ENCODE results near the gene PRCC. TPM values are rescaled to one million over a fixed set of nuclear protein-coding genes. Genes with fewer than 3 reads are reported as not detected.

The PRCC gene
- total RNA-seq, 8 experiments from 2014 or later: 35.4 to 73.4 (median 56.8) TPM

GRCh38 chr1:156797212-156797871 is 30.0 kb downstream of the PRCC start:
- peak; percentile 7 to 82 (median 56) for ATAC-seq (replicated peaks in 6 of 8)
- in situ Hi-C loops (cut with MboI; ENCODE audit: low pct_unique_long_range_greater_than_20kb in 2 of 9, low sequenced_read_pairs in 9 of 9, unreplicated experiment in 9 of 9): no loop called here
- no peaks in the 10 kb centered on the region for H3K4me1 ChIP-seq (replicated peaks in 1 of 2)
- no peak overlapping the region for H3K4me3 ChIP-seq
- no peak overlapping the region for H3K27ac ChIP-seq
- 20 to 100% (median 32%) methylated on average over 2 to 4 of the region's 4 CpGs; no CpG with 5 or more reads in 3 of the 10 experiments for WGBS, 10 experiments

DNA sequence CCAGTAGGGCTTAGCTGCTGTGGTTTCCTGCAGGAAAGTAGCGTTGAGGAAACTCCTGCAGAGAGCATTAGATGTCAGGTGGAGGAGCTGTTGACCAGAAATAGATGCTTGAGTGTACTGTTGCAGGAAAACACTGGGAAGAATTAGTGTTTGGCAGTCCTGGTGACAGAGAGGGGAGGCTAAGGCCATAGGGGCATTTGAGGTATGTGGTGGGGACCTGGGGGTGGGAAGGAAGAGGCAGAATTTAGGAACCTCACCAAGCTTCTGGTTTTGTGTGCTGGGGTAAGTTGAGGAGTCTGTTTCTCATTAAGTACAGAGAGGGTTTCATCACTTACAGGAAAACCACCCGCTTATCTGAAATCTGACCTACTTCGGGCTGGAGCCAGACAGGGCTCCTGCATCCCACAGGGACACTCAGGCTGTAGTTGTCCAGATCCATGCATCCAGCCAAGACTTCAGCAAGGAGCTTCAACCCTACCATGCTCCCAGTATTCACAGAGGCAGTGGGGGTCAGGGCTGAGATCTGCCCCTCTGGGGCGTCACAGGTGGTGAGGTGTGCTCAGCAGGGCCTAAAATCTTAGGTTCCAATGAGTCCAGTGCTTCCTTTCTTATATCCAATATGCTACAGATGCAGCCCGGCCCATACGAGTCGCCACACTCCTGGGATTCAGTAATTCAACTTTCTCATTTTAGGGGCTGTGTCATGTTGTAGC is 34.2 kb downstream of the PRCC start:
- 40 to 100% (median 80%) methylated on average over 1 to 6 of the region's 7 CpGs; no CpG with 5 or more reads in 3 of the 10 experiments for WGBS, 10 experiments
- in situ Hi-C loops (cut with MboI; ENCODE audit: low pct_unique_long_range_greater_than_20kb in 2 of 9, low sequenced_read_pairs in 9 of 9, unreplicated experiment in 9 of 9): no loop called here
- Histone ChIP-seq H3K4me1 (replicated peaks in 1 of 2) (no peaks in the 10 kb centered on the region), H3K27ac (no peak overlapping the region), H3K4me3 (no peak overlapping the region)
- peak in 2 of 8 experiments; percentile 6 to 65 for ATAC-seq (replicated peaks in 6 of 8)

DNA sequence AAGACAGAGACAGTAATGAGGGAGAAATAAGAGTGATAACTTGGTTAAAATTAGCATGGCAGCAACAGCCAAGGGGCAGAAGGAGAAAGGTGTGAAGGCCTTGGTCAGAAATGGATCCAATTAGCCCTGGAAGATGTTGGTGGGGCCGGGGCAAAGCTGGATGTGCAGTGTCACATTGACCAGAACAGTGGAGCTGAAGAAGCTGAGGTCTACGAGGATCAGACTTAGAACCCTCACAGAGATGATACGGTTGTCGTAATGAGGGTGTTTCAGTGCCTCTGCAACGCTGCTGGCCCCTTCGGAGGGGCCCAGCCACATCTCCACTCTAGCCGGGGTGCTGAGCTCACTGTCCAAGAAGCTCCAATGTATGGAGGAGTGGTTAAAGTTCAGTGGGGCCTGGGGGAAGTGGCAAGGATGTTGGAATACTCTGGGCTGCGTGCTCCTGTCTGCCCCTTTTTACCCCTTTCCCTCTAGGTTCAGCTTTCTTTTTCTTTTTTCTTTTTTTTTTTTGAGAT is 35.1 kb downstream of the PRCC start:
- H3K4me1 ChIP-seq (replicated peaks in 1 of 2): no peaks in the 10 kb centered on the region

DNA sequence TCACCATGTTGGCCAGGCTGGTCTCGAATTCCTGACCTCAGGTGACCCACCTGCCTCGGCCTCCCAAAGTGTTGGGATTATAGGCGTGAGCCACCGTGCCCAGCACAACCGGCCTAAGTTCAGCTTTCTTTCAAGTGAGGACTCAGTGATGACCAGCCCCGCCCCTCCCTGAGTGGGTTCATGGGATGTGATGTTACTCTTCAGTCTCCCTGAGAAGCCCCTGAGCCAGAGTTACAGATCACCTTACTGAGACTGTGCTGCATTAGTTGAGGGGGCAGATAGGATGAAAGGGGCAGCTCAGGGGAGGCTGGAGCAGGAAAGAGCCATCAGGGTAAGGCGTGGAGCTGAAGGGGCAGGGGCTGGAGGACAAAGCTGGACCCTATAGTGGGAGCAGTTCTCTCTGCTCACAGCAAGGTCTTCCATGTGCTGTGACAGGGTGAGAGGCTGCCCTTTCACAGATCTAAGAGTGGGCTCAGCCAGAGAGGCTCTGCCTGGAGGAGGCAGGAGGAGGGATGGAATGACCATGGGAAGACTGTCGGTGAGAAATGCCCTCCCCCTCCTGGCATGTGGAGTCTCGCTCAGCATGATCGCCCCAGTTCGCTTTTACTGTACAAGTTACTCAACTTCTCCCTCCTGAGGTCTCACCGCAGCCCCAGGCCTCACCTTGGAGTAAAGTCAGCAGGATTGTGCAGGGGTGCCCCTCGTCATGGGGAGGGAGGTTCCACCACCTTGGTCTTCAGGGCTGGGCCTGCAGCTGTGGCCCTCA is 35.9 kb downstream of the PRCC start:
- 72 to 100% (median 90%) methylated on average over 1 to 12 of the region's 13 CpGs; no CpG with 5 or more reads in 4 of the 10 experiments for WGBS, 10 experiments
- no peak for ATAC-seq (replicated peaks in 6 of 8)
- in situ Hi-C loops (cut with MboI; ENCODE audit: low pct_unique_long_range_greater_than_20kb in 2 of 9, low sequenced_read_pairs in 9 of 9, unreplicated experiment in 9 of 9): no loop called here
- Histone ChIP-seq H3K4me1 (replicated peaks in 1 of 2) (no peaks in the 10 kb centered on the region), H3K4me3 (no peak overlapping the region), H3K27ac (no peak overlapping the region)

More for the DNA sequence above, 35.1 kb downstream of the PRCC start:
- 75 to 100% (median 95%) methylated on average over 1 to 8 of the region's 8 CpGs; no CpG with 5 or more reads in 3 of the 10 experiments for WGBS, 10 experiments
- no peak overlapping the region for H3K27ac ChIP-seq
- H3K4me3 ChIP-seq: no peak overlapping the region
- in situ Hi-C loops (cut with MboI; ENCODE audit: low pct_unique_long_range_greater_than_20kb in 2 of 9, low sequenced_read_pairs in 9 of 9, unreplicated experiment in 9 of 9): no loop called here
- ATAC-seq (replicated peaks in 6 of 8): no peak

DNA sequence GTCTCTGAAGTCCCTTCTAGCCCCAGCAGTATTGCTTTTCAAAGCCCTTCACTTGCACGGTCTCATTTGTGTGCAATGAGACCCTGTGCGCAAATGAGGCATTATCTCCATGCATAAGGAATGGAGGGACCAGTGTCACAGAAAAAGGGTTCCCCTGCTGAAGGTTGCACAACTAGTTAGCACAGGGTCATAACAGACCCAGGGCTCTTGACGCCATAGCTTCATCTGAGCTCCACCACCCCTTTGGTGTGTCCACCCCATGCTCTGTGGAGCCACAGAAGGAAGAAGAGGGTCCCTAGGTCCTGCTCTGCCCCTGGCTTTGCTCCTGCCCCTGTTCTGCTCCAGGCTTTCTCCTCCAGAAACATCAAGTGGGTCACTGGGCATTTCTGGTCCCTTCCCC is 36.7 kb downstream of the PRCC start:
- in situ Hi-C loops (cut with MboI; ENCODE audit: low pct_unique_long_range_greater_than_20kb in 2 of 9, low sequenced_read_pairs in 9 of 9, unreplicated experiment in 9 of 9): no loop called here
- Histone ChIP-seq H3K4me3 (no peak overlapping the region), H3K4me1 (replicated peaks in 1 of 2) (no peaks in the 10 kb centered on the region), H3K27ac (no peak overlapping the region)
- no peak for ATAC-seq (replicated peaks in 6 of 8)
- WGBS, 10 experiments: 67 to 100% (median 78%) methylated on average over 1 to 3 of the region's 3 CpGs; no CpG with 5 or more reads in 5 of the 10 experiments

GRCh38 chr1:156804572-156805243 is 37.4 kb downstream of the PRCC start:
- in situ Hi-C loops (cut with MboI; ENCODE audit: low pct_unique_long_range_greater_than_20kb in 2 of 9, low sequenced_read_pairs in 9 of 9, unreplicated experiment in 9 of 9): no loop called here
- ATAC-seq (replicated peaks in 6 of 8): peak in 5 of 8 experiments; percentile 50 to 88 (median 61)

DNA sequence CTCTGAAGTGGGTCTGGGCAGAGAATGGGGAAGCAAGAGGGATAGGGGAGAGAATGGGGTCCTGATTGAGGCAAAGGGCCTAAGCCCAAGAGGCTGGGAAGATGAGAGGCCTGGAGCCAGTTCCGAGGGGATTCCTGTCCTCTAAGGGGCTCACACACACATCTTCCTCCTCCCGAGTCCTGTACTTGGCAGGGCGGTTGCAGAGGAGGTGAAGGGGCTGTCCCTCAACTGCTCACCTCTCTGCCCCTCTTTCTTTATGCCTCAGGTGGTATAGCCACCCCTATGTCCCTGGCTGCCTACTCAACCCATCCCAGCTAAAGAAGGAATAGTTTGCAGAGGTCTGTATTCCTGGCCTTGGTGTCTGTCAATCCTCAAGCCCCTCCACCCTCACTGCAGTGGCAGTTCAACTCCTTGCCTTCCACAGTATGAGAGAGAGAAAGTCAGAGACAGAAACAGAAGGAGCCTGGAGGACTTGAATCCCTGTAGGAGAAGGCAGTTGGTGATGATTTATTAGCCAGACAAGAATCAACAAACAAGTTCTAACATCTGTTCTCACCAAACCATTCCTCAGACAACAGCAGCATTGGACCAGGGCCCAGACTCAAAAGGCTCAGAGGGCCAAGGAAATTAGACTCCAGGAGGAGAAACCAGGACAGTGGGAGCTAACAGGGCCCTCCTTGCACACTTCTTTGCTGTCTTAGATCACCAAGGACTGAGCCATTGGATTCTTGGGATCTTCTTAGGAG is 38.6 kb downstream of the PRCC start:
- WGBS, 10 experiments: 88 to 100% methylated on average over 3 of the region's 3 CpGs; no CpG with 5 or more reads in 8 of the 10 experiments
- peak in 1 of 8 experiments; percentile 18 for ATAC-seq (replicated peaks in 6 of 8)
- H3K27ac ChIP-seq: no peak overlapping the region

More at GRCh38 chr1:156804572-156805243, 37.4 kb downstream of the PRCC start:
- 55 to 81% (median 62%) methylated on average over 2 to 6 of the region's 6 CpGs; no CpG with 5 or more reads in 7 of the 10 experiments for WGBS, 10 experiments
- H3K4me1 ChIP-seq (replicated peaks in 1 of 2): no peaks in the 10 kb centered on the region
- H3K27ac ChIP-seq: no peak overlapping the region
- no peak overlapping the region for H3K4me3 ChIP-seq

DNA sequence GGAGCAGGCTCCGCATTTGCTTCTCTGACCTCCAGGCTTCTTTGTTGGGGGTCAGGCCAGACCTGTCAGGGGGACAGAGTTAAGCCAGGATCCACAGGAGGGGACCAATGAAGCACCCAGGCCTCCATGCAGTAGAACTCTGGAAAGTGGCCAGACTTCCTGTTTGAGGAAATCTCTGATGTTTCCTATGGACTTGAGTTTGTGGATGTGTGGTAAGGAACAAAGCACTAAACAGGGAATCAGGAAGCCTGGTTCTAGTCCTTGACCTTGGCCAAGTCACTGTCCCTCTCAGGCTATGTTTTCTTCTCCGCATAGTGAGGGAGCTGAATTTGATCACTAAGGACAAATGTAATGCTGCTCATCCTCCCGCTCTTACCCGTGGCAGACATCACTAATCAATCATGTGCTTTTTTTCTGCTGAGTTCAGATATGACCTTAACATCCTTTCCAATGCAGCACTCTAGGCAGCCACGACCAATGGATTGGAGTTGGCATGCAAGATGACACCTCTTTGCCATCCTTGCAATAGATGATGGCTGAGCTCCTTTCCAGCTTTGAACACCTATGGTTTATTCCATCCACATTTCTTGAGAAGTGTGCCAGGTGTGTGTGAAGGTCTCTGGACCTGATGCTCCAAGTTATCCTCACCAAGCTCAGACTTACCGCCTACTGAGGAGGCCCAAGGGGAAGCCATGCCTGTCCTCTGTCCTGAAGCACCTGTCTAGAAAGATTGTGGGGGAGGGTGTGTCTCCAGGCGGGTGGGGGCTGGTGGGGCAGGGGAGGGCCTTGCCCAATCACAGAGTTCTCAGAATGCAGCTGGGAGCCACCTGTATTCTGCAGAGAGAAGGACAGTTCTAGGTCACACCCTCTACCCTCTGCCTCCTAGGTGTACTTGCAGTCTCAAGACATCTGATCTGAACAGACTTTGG is 39.4 kb downstream of the PRCC start:
- H3K4me1 ChIP-seq (replicated peaks in 1 of 2): no peaks in the 10 kb centered on the region
- 67 to 100% (median 90%) methylated on average over 1 to 7 of the region's 7 CpGs; no CpG with 5 or more reads in 1 of the 10 experiments for WGBS, 10 experiments
- H3K4me3 ChIP-seq: no peak overlapping the region
- in situ Hi-C loops (cut with MboI; ENCODE audit: low pct_unique_long_range_greater_than_20kb in 2 of 9, low sequenced_read_pairs in 9 of 9, unreplicated experiment in 9 of 9): no loop called here
- H3K27ac ChIP-seq: no peak overlapping the region
- no peak for ATAC-seq (replicated peaks in 6 of 8)

More for the DNA sequence above, 38.6 kb downstream of the PRCC start:
- Histone ChIP-seq H3K4me1 (replicated peaks in 1 of 2) (no peaks in the 10 kb centered on the region), H3K4me3 (no peak overlapping the region)
- in situ Hi-C loops (cut with MboI; ENCODE audit: low pct_unique_long_range_greater_than_20kb in 2 of 9, low sequenced_read_pairs in 9 of 9, unreplicated experiment in 9 of 9): no loop called here

- ATAC-seq (replicated peaks in 6 of 8): no peak
- WGBS, 10 experiments: 86 to 100% (median 95%) methylated on average over 1 to 2 of the region's 2 CpGs; no CpG with 5 or more reads in 5 of the 10 experiments
- Histone ChIP-seq H3K4me1 (replicated peaks in 1 of 2) (no peaks in the 10 kb centered on the region), H3K4me3 (no peak overlapping the region), H3K27ac (no peak overlapping the region)
- in situ Hi-C loops (cut with MboI; ENCODE audit: low pct_unique_long_range_greater_than_20kb in 2 of 9, low sequenced_read_pairs in 9 of 9, unreplicated experiment in 9 of 9): no loop called here
These were observed 40.3 kb downstream of the PRCC start for GRCh38 chr1:156807627-156808026.

DNA sequence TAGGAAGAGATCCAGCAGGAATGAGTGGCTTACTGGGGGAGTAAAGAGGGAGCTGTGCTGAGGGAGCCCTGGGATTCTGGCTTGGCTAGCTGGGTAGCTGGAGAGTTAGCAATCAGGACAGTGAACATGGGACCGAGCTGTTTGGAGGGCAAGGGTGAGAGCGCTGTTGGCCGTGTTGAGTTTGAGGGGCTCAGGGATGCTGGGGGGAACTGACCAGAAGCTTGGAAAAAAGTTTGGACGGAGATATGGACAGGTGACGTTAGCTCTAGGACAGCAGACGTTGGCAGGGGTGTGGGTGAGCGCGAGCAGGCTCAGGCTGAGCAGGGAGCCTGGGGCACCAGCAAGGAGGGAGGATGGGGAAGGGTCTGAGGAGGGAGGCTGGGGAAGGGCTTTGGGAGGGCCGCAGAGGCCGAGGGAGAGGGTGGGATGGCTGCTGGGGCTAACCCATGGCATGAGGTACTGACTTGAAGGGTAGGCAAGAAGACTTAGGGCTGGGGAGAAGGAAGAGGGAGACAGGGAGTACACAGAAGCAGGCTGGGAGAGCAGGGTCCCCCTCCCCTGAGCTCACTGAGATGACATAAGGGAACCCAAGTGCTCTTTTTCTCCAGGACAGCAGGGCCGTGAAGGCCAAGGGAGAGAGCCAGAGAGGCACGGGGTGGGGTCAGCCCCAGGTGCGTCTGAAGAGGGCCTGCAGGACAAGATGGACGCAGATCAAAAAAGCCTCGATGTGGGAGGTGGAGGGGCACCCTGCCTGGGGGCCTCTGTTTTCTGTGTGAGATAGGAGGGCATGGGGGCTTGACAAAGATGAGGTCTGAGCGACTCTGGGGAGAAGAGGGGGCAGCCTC is 41.1 kb downstream of the PRCC start:
- WGBS, 10 experiments: 20 to 95% (median 80%) methylated on average over 1 to 10 of the region's 16 CpGs; no CpG with 5 or more reads in 2 of the 10 experiments
- no peak overlapping the region for H3K4me3 ChIP-seq
- H3K27ac ChIP-seq: no peak overlapping the region
- no peak for ATAC-seq (replicated peaks in 6 of 8)
- H3K4me1 ChIP-seq (replicated peaks in 1 of 2): peaks cover under 1 to 2% of the 10 kb centered on the region in 2 donors
- in situ Hi-C loops (cut with MboI; ENCODE audit: low pct_unique_long_range_greater_than_20kb in 2 of 9, low sequenced_read_pairs in 9 of 9, unreplicated experiment in 9 of 9): no loop called here
